H1 (cell line): ENCODE results near the gene SH3PXD2B. TPM values are rescaled to one million over a fixed set of nuclear protein-coding genes. Genes with fewer than 3 reads are reported as not detected.

Experiments
- CTCF ChIA-PET: fragments of 300-600 bp; sonication (Branson Sonifier 250); formaldehyde crosslinking; loops from one replicate; lab custom pipeline; 2021; ENCODE audit not compliant: partially characterized antibody; lab: Charles Lee
- POLR2A ChIA-PET: fragments of 300-600 bp; sonication (Branson Sonifier 250); formaldehyde crosslinking; loops from one replicate; lab custom pipeline; 2021; ENCODE audit warnings: inconsistent platforms; ENCODE audit not compliant: partially characterized antibody; lab: Charles Lee
- DNase-seq, 2 experiments: peaks; one replicate each; pipeline versions ENCODE4 v3.0.0 to v3.0.0-alpha.2; 2010 to 2022; ENCODE audit warnings: low spot score in 2 of 2, low read depth in 1 of 2, mixed read lengths in 1 of 2
- FAIRE-seq: peaks from 2 replicates; lab custom pipeline; 2011; peaks lifted over from hg19 to GRCh38; lab: Jason Lieb, UNC
- H2AFZ ChIP-seq: 2 replicates; pipeline ENCODE4 v1.8.1; 2012; ENCODE audit warnings: low read length, inconsistent platforms
- H2AK5ac ChIP-seq: 2 replicates; pipeline ENCODE4 v1.6.1; 2013; ENCODE audit warnings: low read depth, low read length
- H2BK120ac ChIP-seq: replicated peaks from 2 replicates; pipeline ENCODE3; 2013; ENCODE audit warnings: low read depth, low read length, inconsistent platforms
- H2BK12ac ChIP-seq: 2 replicates; pipeline ENCODE4 v1.6.1; 2013; ENCODE audit warnings: low read depth, low read length
- H2BK15ac ChIP-seq: 2 replicates; pipeline ENCODE4 v1.6.1; 2013; ENCODE audit warnings: low read length
- H2BK20ac ChIP-seq: 2 replicates; pipeline ENCODE4 v1.6.1; 2013; ENCODE audit warnings: low read length
- H2BK5ac ChIP-seq: 2 replicates; pipeline ENCODE4 v1.6.1; 2013; ENCODE audit warnings: low read depth, low read length
- H3K14ac ChIP-seq: 2 replicates; pipeline ENCODE4 v1.6.1; 2013; ENCODE audit warnings: inconsistent platforms; ENCODE audit not compliant: insufficient read length
- H3K18ac ChIP-seq: 2 replicates; pipeline ENCODE4 v1.6.1; 2013; ENCODE audit warnings: low read length; ENCODE audit errors: extremely low read depth
- H3K23ac ChIP-seq: 2 replicates; pipeline ENCODE4 v1.6.1; 2013; ENCODE audit warnings: inconsistent platforms; ENCODE audit not compliant: insufficient read length
- H3K23me2 ChIP-seq: 2 replicates; pipeline ENCODE4 v1.6.1; 2013; ENCODE audit warnings: low read depth, low read length
- H3K27ac ChIP-seq: 2 replicates; pipeline ENCODE4 v1.6.1; 2011; ENCODE audit warnings: low read depth, low read length, inconsistent platforms
- H3K27me3 ChIP-seq, 4 experiments: replicated peaks in 1 of 4; 1 replicate in 1 of 4; 2 replicates in 3 of 4; pipeline versions ENCODE4 v1.6.1 to v1.8.1; 2011 to 2013; ENCODE audit warnings: low read length in 3 of 4, mild to moderate bottlenecking in 3 of 4, inconsistent platforms in 2 of 4, mixed read lengths in 2 of 4, moderate library complexity in 1 of 4; ENCODE audit not compliant: control insufficient read depth in 3 of 4, insufficient read depth in 3 of 4; ENCODE audit errors: extremely low read depth in 1 of 4
- H3K36me3 ChIP-seq, 4 experiments: 2 replicates each; pipeline versions ENCODE4 v1.6.1 to v1.8.1; 2011 to 2013; ENCODE audit warnings: mild to moderate bottlenecking in 4 of 4, low read length in 3 of 4, moderate library complexity in 2 of 4, control low read depth in 1 of 4, inconsistent platforms in 1 of 4; ENCODE audit not compliant: insufficient read depth in 4 of 4, control insufficient read depth in 2 of 4
- H3K4ac ChIP-seq: replicated peaks from 2 replicates; pipeline ENCODE3; 2013; ENCODE audit warnings: low read length, low read depth, mixed read lengths, inconsistent platforms; ENCODE audit not compliant: insufficient read length
- H3K4me1 ChIP-seq, 4 experiments: replicated peaks in 1 of 4; 1 replicate in 1 of 4; 2 replicates in 3 of 4; pipeline versions ENCODE4 v1.6.1 to v1.8.1; 2011 to 2013; ENCODE audit warnings: low read length in 3 of 4, inconsistent platforms in 2 of 4, mixed read lengths in 1 of 4; ENCODE audit not compliant: insufficient read depth in 4 of 4, control insufficient read depth in 3 of 4
- H3K4me2 ChIP-seq, 2 experiments: 2 replicates each; pipeline versions ENCODE4 v1.6.1 to v1.8.1; 2011 to 2013; ENCODE audit warnings: low read depth in 2 of 2, low read length in 2 of 2, control low read depth in 1 of 2, inconsistent platforms in 1 of 2, mild to moderate bottlenecking in 1 of 2; ENCODE audit not compliant: insufficient read depth in 1 of 2
- H3K4me3 ChIP-seq, 4 experiments: fragments of 200-600, 300-600 bp in 1 of 4; sonication (generic), shearing (Covaris generic), sonication (Bioruptor Twin) in 1 of 4; 2 replicates each; pipeline versions ENCODE4 v1.5.1 to v1.8.1; 2011 to 2016; ENCODE audit warnings: low read length in 4 of 4, low read depth in 3 of 4, control low read depth in 2 of 4, inconsistent platforms in 2 of 4, mild to moderate bottlenecking in 2 of 4, mixed read lengths in 1 of 4, moderate library complexity in 1 of 4; ENCODE audit not compliant: insufficient read depth in 2 of 4; ENCODE audit errors: extremely low read depth in 1 of 4
- H3K56ac ChIP-seq: replicated peaks from 2 replicates; pipeline ENCODE3; 2013; ENCODE audit warnings: low read depth, mild to moderate bottlenecking, mixed read lengths, low read length, inconsistent platforms; ENCODE audit not compliant: insufficient read length
- H3K79me1 ChIP-seq: 2 replicates; pipeline ENCODE4 v1.6.1; 2013; ENCODE audit warnings: low read depth, low read length, control low read depth
- H3K79me2 ChIP-seq, 2 experiments: 2 replicates each; pipeline versions ENCODE4 v1.6.1 to v1.8.1; 2012 to 2013; ENCODE audit warnings: low read length in 2 of 2, mild to moderate bottlenecking in 2 of 2, inconsistent platforms in 1 of 2; ENCODE audit not compliant: insufficient read depth in 2 of 2, control insufficient read depth in 1 of 2
- H3K9ac ChIP-seq, 4 experiments: replicated peaks in 1 of 4; 1 replicate in 1 of 4; 2 replicates in 3 of 4; pipeline versions ENCODE4 v1.6.1 to v1.8.1; 2011 to 2013; ENCODE audit warnings: low read depth in 3 of 4, low read length in 3 of 4, control low read depth in 2 of 4, mild to moderate bottlenecking in 2 of 4, moderate library complexity in 2 of 4, inconsistent platforms in 1 of 4; ENCODE audit errors: extremely low read depth in 1 of 4
- H3K9me3 ChIP-seq, 2 experiments: 2 replicates each; pipeline versions ENCODE4 v1.6.1 to v1.8.1; 2012 to 2013; ENCODE audit warnings: mild to moderate bottlenecking in 2 of 2, moderate library complexity in 2 of 2, control low read depth in 1 of 2, inconsistent platforms in 1 of 2, low read depth in 1 of 2, low read length in 1 of 2, mixed read lengths in 1 of 2; ENCODE audit not compliant: insufficient read depth in 2 of 2
- H4K20me1 ChIP-seq, 2 experiments: replicated peaks in 1 of 2; 2 replicates each; pipeline versions ENCODE3 to v1.8.1; 2011 to 2013; ENCODE audit warnings: inconsistent platforms in 2 of 2, low read length in 2 of 2, mild to moderate bottlenecking in 1 of 2; ENCODE audit not compliant: insufficient read depth in 2 of 2, control insufficient read depth in 1 of 2
- H4K5ac ChIP-seq: 2 replicates; pipeline ENCODE4 v1.6.1; 2013; ENCODE audit warnings: low read length, low read depth, mixed read lengths, inconsistent platforms; ENCODE audit not compliant: insufficient read length
- H4K8ac ChIP-seq: 2 replicates; pipeline ENCODE4 v1.8.0; 2013; ENCODE audit warnings: mild to moderate bottlenecking, moderate library complexity, low read length, inconsistent platforms; ENCODE audit not compliant: insufficient read depth; ENCODE audit errors: extremely low read depth
- H4K91ac ChIP-seq: replicated peaks from 2 replicates; pipeline ENCODE3; 2013; ENCODE audit warnings: low read length, mixed read lengths, inconsistent platforms; ENCODE audit not compliant: insufficient read length
- CTBP2 ChIP-seq: IDR thresholded peaks from 2 replicates; pipeline ENCODE4 v1.7.0; 2011; ENCODE audit warnings: borderline replicate concordance, mild to moderate bottlenecking, moderate library complexity, mixed read lengths, low read length; ENCODE audit not compliant: insufficient read depth, insufficient read length
- EP300 ChIP-seq, 2 experiments: IDR thresholded peaks; 1 replicate in 1 of 2; 2 replicates in 1 of 2; pipeline ENCODE4 v1.6.1; 2011 to 2012; ENCODE audit warnings: low read depth in 2 of 2, low read length in 2 of 2, mild to moderate bottlenecking in 2 of 2, borderline replicate concordance in 1 of 2, inconsistent platforms in 1 of 2, moderate library complexity in 1 of 2
- FOSL1 ChIP-seq: IDR thresholded peaks from 2 replicates; pipeline ENCODE4 v1.6.1; 2011; ENCODE audit warnings: mild to moderate bottlenecking, low read depth, low read length, moderate library complexity; ENCODE audit not compliant: insufficient read depth
- GTF2F1 ChIP-seq: IDR thresholded peaks from 2 replicates; pipeline ENCODE4 v1.6.1; 2012; ENCODE audit warnings: low read depth, low read length, improper control_type of control experiment, borderline replicate concordance
- HDAC6 ChIP-seq: IDR thresholded peaks from one replicate; pipeline ENCODE4 v1.7.1; 2012; ENCODE audit warnings: low read depth, mild to moderate bottlenecking, inconsistent platforms, low read length, moderate library complexity
- KDM4A ChIP-seq: IDR thresholded peaks from one replicate; pipeline ENCODE4 v1.7.1; 2012; ENCODE audit warnings: low read depth, mild to moderate bottlenecking, moderate library complexity, low read length, inconsistent platforms; ENCODE audit not compliant: severe bottlenecking
- MAX ChIP-seq: IDR thresholded peaks from 2 replicates; pipeline ENCODE4 v1.6.1; 2012; ENCODE audit warnings: inconsistent platforms
- SIX5 ChIP-seq: IDR thresholded peaks from 2 replicates; pipeline ENCODE4 v1.6.1; 2011; ENCODE audit warnings: mild to moderate bottlenecking, low read depth, low read length
- WGBS, 2 experiments: shearing (Covaris generic) in 1 of 2; methylation state at CpG; one replicate each; pipeline versions ENCODE4 v1.1.6 to v1.1.7; 2013 to 2015; ENCODE audit warnings: low lambda C conversion rate in 2 of 2, mixed read lengths in 2 of 2, inconsistent platforms in 1 of 2, low coverage in 1 of 2, missing lambda C conversion rate in 1 of 2; ENCODE audit not compliant: insufficient replicate concordance in 2 of 2, insufficient coverage in 1 of 2, insufficient read length in 1 of 2; ENCODE audit errors: extremely low coverage in 1 of 2, missing lambda C conversion rate in 1 of 2; 5-methylcytosine and 5-hydroxymethylcytosine counted together
- polyA plus RNA-seq, 7 experiments: library from polyadenylated mRNA; depleted of rRNA in 3 of 7; stranded (reverse) in 5 of 7; unstranded in 2 of 7; fragments of >200 nt in 5 of 7; fragments of 200-250 nt in 2 of 7; gene quantifications; 1 replicate in 5 of 7; 2 replicates in 1 of 7; 4 replicates in 1 of 7; pipeline versions ENCODE4 v1.2.1 to v1.2.3, GENCODE V29; 2011 to 2013; ENCODE audit warnings: missing spikeins in 2 of 7, mixed read lengths in 2 of 7
- total RNA-seq: library from RNA; stranded (reverse); fragmentation: NEBNext Ultra II Directional; extraction: Animal tissue kit (Norgen Biotek cat#: 25700); gene quantifications from 2 replicates; pipeline ENCODE4 v1.2.1, GENCODE V29; 2021

Gene SH3PXD2B
- total and polyA plus RNA-seq, 2 of the 8 experiments (the other 6 are each of a cell fraction or from before 2014, with no cell fraction given): 32.9 to 72.9 TPM

- Histone ChIP-seq H3K4me2 (no peak overlapping the region), H3K9ac (no peak overlapping the region), H2BK20ac (no peak overlapping the region), H3K27ac (no peak overlapping the region), H2AFZ (no peak overlapping the region), H4K8ac (no peak overlapping the region), H3K56ac (no peak overlapping the region), H3K79me1 (no peaks in the 10 kb centered on the region), H3K14ac (no peak overlapping the region), H3K4me3 (no peak overlapping the region), H3K23me2 (no peaks in the 10 kb centered on the region), H2AK5ac (no peak overlapping the region), H3K9me3 (no peaks in the 10 kb centered on the region), H3K4me1 (no peaks in the 10 kb centered on the region), H3K79me2 (no peaks in the 10 kb centered on the region), H2BK5ac (no peak overlapping the region), H4K91ac (no peak overlapping the region), H3K4ac (no peak overlapping the region), H4K5ac (no peak overlapping the region), H3K23ac (no peak overlapping the region), H3K18ac (no peak overlapping the region), H3K36me3 (peaks cover 12 to 63% (median 36%) of the 10 kb centered on the region in 4 experiments), H3K27me3 (no peaks in the 10 kb centered on the region), H2BK12ac (no peak overlapping the region), H4K20me1 (peaks cover 2 to 3% of the 10 kb centered on the region in 2 experiments), H2BK120ac (no peak overlapping the region), H2BK15ac (no peak overlapping the region)
- FAIRE-seq: no peak
- TF ChIP-seq SIX5 (no peak), EP300 (IDR thresholded peaks at IDR 0.05; ENCODE audit: borderline replicate concordance in 1 of 2, low read depth in 2 of 2, low read length in 2 of 2) (no peak), CTBP2 (no peak), KDM4A (no peak), MAX (no peak), GTF2F1 (no peak), FOSL1 (no peak), HDAC6 (no peak)
- WGBS, 2 experiments: 91% methylated on average over 4 of the region's 4 CpGs; no CpG with 5 or more reads in 1 of the 2 experiments
- POLR2A ChIA-PET: interaction anchor here (1.2 to 1.6 kb wide), 2 partner anchors 9 to 22 kb away, joined by 3 read pairs; no protein-coding TSS in a partner anchor
- CTCF ChIA-PET: interaction anchor here (1.4 kb wide), 1 partner anchor 49 kb away, joined by 3 read pairs; no protein-coding TSS in a partner anchor
- DNase-seq: no peak
Observed at GRCh38 chr5:172356047-172356446, 98.3 kb downstream of the SH3PXD2B start.
